Keratinocyte (primary cell): ENCODE measurements around the gene SPECC1L.

Experiments
- CTCF ChIP-seq, 3 experiments: IDR thresholded peaks in 1 of 3; conservative IDR thresholded peaks in 1 of 3; optimal IDR thresholded peaks in 1 of 3; 2 replicates in 2 of 3; 3 replicates in 1 of 3; pipeline versions ENCODE3 to v1.5.1; 2011; ENCODE audit warnings: low read length in 3 of 3, mild to moderate bottlenecking in 3 of 3, moderate library complexity in 2 of 3, control low read depth in 1 of 3, inconsistent platforms in 1 of 3; ENCODE audit not compliant: insufficient read depth in 2 of 3; ENCODE audit errors: extremely low read depth in 1 of 3
- EZH2 ChIP-seq: IDR thresholded peaks from one replicate; pipeline ENCODE4 v1.6.1; 2012; ENCODE audit warnings: inconsistent platforms, mild to moderate bottlenecking, low read length, moderate library complexity

- TF ChIP-seq CTCF (optimal IDR thresholded peaks at IDR 0.05 in 1 of 3, IDR thresholded peaks at IDR 0.05 in 1 of 3, conservative IDR thresholded peaks at IDR 0.05 in 1 of 3; ENCODE audit: extremely low read depth in 1 of 3, insufficient read depth in 2 of 3, low read length in 3 of 3) (no peak), EZH2 (no peak)
These were observed 159.1 kb downstream of the SPECC1L start for GRCh38 chr22:24429411-24430365.
